ENCODE data around the gene PCSK1.

The PCSK1 gene

GRCh38 chr5:96348536-96348935 lies 84.5 kb downstream of the PCSK1 start:
- no peak for DNase-seq (ENCODE audit: low spot score)
- TF ChIP-seq CTCF (IDR thresholded peaks at IDR 0.05; ENCODE audit: extremely low read depth, missing control alignments): no peak

GRCh38 chr5:96347502-96348292 lies 85.4 kb downstream of the PCSK1 start:
- TF ChIP-seq CTCF (IDR thresholded peaks at IDR 0.05; ENCODE audit: extremely low read depth, missing control alignments): no peak
- no peak for DNase-seq (ENCODE audit: low spot score)

GRCh38 chr5:96344678-96345577 lies 88.1 kb downstream of the PCSK1 start:
- TF ChIP-seq CTCF (IDR thresholded peaks at IDR 0.05; ENCODE audit: extremely low read depth, missing control alignments): peak; percentile 35
- peak; percentile 52 for DNase-seq (ENCODE audit: low spot score)

- no peak for DNase-seq (ENCODE audit: low spot score)
- no peak for TF ChIP-seq CTCF (IDR thresholded peaks at IDR 0.05; ENCODE audit: extremely low read depth, missing control alignments)
Measured at GRCh38 chr5:96343094-96343493, 90.0 kb downstream of the PCSK1 start.

- DNase-seq (ENCODE audit: low spot score): no peak
- no peak for TF ChIP-seq CTCF (IDR thresholded peaks at IDR 0.05; ENCODE audit: extremely low read depth, missing control alignments)
Measured at GRCh38 chr5:96342581-96342980, 90.5 kb downstream of the PCSK1 start.

All from GM20000 (cell line).